GM19193 (cell line): ENCODE measurements around the gene GREM2.

Source experiments
- POLR2A ChIP-seq: IDR thresholded peaks from 4 replicates; pipeline ENCODE4 v1.6.1; 2011; ENCODE audit not compliant: insufficient read depth, insufficient read length; ENCODE audit errors: extremely low read depth

Gene GREM2

GRCh38 chr1:240503558-240503957 lies 108.4 kb downstream of the GREM2 start:
- no peak for TF ChIP-seq POLR2A

- no peak for TF ChIP-seq POLR2A
Measured at GRCh38 chr1:240503036-240503435, 108.9 kb downstream of the GREM2 start.

- no peak for TF ChIP-seq POLR2A
Measured at GRCh38 chr1:240501115-240501514, 110.8 kb downstream of the GREM2 start.

- TF ChIP-seq POLR2A: no peak
Measured at GRCh38 chr1:240500647-240501046, 111.3 kb downstream of the GREM2 start.

GRCh38 chr1:240499012-240499411 lies 112.9 kb downstream of the GREM2 start:
- TF ChIP-seq POLR2A: no peak

GRCh38 chr1:240498335-240498734 lies 113.6 kb downstream of the GREM2 start:
- TF ChIP-seq POLR2A: no peak

- no peak for TF ChIP-seq POLR2A
Measured at GRCh38 chr1:240497908-240498307, 114.0 kb downstream of the GREM2 start.

- TF ChIP-seq POLR2A: no peak
Measured at GRCh38 chr1:240496941-240497340, 115.0 kb downstream of the GREM2 start.

- TF ChIP-seq POLR2A: no peak
Measured at GRCh38 chr1:240496356-240496755, 115.6 kb downstream of the GREM2 start.

GRCh38 chr1:240495601-240496000 lies 116.4 kb downstream of the GREM2 start:
- TF ChIP-seq POLR2A: no peak

GRCh38 chr1:240492832-240493440 lies 119.0 kb downstream of the GREM2 start:
- no peak for TF ChIP-seq POLR2A

- TF ChIP-seq POLR2A: no peak
Measured at GRCh38 chr1:240491796-240492195, 120.2 kb downstream of the GREM2 start.

- TF ChIP-seq POLR2A: no peak
Measured at GRCh38 chr1:240491156-240491555, 120.8 kb downstream of the GREM2 start.

GRCh38 chr1:240487493-240487892 lies 124.5 kb downstream of the GREM2 start:
- TF ChIP-seq POLR2A: no peak

- TF ChIP-seq POLR2A: no peak
Measured at GRCh38 chr1:240486611-240487010, 125.3 kb downstream of the GREM2 start.

GRCh38 chr1:240484804-240485443 lies 127.0 kb downstream of the GREM2 start:
- no peak for TF ChIP-seq POLR2A
